ENCODE results near the gene GRAP.
"Not testable (repeated sequence)": the region's sequence is repeated elsewhere in the genome, so short reads cannot be mapped to it uniquely, and the experiment has no call there.

GRAP gene

DNA sequence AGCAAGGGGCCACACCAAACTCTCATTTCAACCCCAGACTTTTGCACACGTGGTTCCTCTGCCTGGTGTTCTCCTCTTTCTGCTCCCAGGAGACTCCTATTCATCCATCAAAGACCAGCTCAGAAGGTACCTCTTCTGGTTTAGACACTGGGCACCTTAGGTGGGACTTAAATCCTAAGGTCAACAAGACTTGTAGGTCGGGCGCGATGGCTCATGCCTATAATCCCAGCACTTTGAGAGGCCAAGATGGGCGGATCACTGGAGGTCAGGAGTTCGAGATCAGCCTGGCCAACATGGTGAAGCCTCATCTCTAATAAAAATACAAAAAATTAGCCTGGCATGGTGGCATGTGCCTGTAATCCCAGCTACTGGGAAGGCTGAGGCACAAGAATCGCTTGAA, 753 bp upstream of the GRAP start:
- H3K9me3 ChIP-seq (ENCODE audit: control insufficient read depth, insufficient read depth, low read depth, low read length); H3K36me3 ChIP-seq (ENCODE audit: control insufficient read depth in 2 of 2, insufficient read depth in 1 of 2, low read length in 2 of 2); H3K4me3 ChIP-seq (ENCODE audit: low read depth, low read length); CTCF ChIA-PET; H3K4me1 ChIP-seq (ENCODE audit: control insufficient read depth, insufficient read depth, low read length); H3K27ac ChIP-seq (ENCODE audit: extremely low read depth, low read depth, low read length); POLR2A ChIA-PET: not testable (repeated sequence)

DNA sequence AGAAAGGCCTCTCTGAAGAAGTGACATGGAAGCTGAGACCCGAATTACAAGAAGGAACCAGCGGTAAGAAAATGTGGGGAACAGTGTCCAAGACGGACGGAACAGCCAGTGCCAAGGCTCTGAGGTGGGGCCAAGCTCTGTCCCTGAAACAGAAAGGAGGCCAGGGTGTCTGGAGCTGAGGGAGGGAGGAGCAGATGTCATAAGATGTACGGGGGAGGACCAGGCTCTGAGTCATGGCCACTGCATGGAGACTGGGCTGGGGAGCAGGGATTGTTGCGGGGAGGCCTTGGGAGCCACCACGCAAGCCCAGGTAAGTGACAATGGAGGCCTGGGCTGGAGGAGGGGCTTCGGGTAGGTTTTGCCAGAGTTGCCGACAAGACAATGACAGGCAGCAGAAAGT, 2.1 kb downstream of the GRAP start:
- POLR2A ChIA-PET; H3K36me3 ChIP-seq (ENCODE audit: control insufficient read depth in 2 of 2, insufficient read depth in 1 of 2, low read length in 2 of 2): not testable (repeated sequence)

GRCh38 chr17:19043032-19043431, 3.7 kb downstream of the GRAP start:
- H3K4me1 ChIP-seq (ENCODE audit: control insufficient read depth, insufficient read depth, low read length); H3K27ac ChIP-seq (ENCODE audit: extremely low read depth, low read depth, low read length); POLR2A ChIA-PET; CTCF ChIA-PET; H3K9me3 ChIP-seq (ENCODE audit: control insufficient read depth, insufficient read depth, low read depth, low read length); H3K36me3 ChIP-seq (ENCODE audit: control insufficient read depth in 2 of 2, insufficient read depth in 1 of 2, low read length in 2 of 2); H3K4me3 ChIP-seq (ENCODE audit: low read depth, low read length): not testable (repeated sequence)

More for the DNA sequence above, 2.1 kb downstream of the GRAP start:
- CTCF ChIA-PET; H3K4me3 ChIP-seq (ENCODE audit: low read depth, low read length); H3K27ac ChIP-seq (ENCODE audit: extremely low read depth, low read depth, low read length); H3K4me1 ChIP-seq (ENCODE audit: control insufficient read depth, insufficient read depth, low read length); H3K9me3 ChIP-seq (ENCODE audit: control insufficient read depth, insufficient read depth, low read depth, low read length): not testable (repeated sequence)

DNA sequence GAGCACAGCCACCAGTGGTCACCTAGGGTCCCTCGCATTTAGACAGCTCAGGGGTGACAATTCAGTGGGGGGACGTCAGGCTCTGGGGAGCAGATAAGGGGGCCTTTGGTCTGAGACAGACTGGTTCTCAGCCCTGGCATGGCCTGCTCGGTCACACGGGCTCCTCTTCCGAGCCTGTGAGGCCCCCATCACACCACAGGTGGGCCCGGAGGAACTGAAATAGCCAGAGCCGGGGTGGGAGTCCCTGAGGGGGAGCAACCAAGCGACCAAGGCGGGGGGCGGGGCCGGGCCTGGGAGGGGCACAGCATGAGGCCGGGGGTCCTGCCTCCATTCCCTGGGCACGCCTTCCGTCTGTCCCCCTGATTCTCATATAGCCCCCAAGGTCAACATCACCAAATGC, 4.4 kb downstream of the GRAP start:
- H3K4me3 ChIP-seq (ENCODE audit: low read depth, low read length); CTCF ChIA-PET; H3K27ac ChIP-seq (ENCODE audit: extremely low read depth, low read depth, low read length); H3K36me3 ChIP-seq (ENCODE audit: control insufficient read depth in 2 of 2, insufficient read depth in 1 of 2, low read length in 2 of 2); POLR2A ChIA-PET; H3K4me1 ChIP-seq (ENCODE audit: control insufficient read depth, insufficient read depth, low read length); H3K9me3 ChIP-seq (ENCODE audit: control insufficient read depth, insufficient read depth, low read depth, low read length): not testable (repeated sequence)

DNA sequence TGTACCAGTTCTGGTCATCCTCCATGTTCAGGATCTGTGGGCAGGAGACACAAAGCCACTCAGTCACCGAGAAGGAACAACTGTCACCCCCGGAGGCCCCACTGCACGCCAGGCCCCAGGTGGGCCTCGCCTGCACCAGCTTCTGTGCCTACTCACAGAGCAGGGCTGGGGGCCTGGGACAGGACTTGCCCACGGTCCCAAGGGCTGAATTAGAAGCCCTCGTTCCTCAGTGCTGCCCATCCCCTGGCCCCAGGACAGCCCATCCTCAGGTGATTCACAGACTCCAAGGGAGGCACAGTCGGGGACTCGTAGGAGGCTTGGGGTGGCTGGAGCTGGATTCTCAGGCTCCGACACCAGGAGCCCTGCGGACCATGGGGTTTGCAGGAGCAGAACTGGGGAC, 4.9 kb downstream of the GRAP start:
- POLR2A ChIA-PET; H3K27ac ChIP-seq (ENCODE audit: extremely low read depth, low read depth, low read length): not testable (repeated sequence)

DNA sequence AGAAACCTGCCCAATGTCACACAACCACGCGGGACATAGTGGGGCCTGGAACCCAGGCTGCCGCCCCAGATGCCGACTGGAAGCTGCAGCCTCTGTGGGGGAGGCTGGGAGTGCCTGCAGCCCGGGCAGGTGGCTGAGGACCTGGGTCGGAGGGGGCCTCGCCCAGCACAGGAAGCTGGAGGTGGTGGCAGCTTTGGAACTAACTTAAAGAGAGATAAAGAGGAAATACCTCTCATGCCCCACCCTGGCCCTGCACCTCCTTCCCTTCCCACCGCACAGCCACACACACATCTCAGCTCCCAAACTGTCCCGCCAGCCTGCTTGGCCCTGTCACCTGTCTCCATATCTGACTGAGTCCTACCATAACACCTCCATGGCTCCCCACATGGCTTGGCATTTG, 6.4 kb downstream of the GRAP start:
- H3K27ac ChIP-seq (ENCODE audit: extremely low read depth, low read depth, low read length); H3K4me1 ChIP-seq (ENCODE audit: control insufficient read depth, insufficient read depth, low read length); CTCF ChIA-PET: not testable (repeated sequence)

More for the DNA sequence above, 4.9 kb downstream of the GRAP start:
- H3K4me3 ChIP-seq (ENCODE audit: low read depth, low read length); H3K9me3 ChIP-seq (ENCODE audit: control insufficient read depth, insufficient read depth, low read depth, low read length); H3K36me3 ChIP-seq (ENCODE audit: control insufficient read depth in 2 of 2, insufficient read depth in 1 of 2, low read length in 2 of 2); CTCF ChIA-PET; H3K4me1 ChIP-seq (ENCODE audit: control insufficient read depth, insufficient read depth, low read length): not testable (repeated sequence)

DNA sequence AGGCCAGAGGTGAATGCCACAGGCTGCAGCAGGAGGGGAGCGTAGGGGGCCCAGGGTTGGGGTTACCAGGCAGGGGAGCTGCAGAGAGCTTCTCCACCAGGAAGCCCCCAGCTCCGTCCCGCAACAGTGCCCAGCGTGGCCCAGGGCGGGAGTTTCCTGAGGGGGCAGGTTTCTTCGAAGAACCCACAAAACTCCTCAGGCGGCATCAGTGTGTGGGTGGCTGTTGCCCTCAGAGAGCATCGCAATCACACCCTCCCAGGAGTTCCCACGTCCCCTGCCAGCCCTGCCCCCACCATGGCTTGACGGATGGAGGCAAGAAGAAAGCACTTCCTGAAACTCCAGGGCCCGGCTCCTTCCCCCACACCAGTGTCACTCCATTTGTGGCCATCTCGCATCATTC, 8.0 kb downstream of the GRAP start:
- CTCF ChIA-PET; H3K4me3 ChIP-seq (ENCODE audit: low read depth, low read length); H3K9me3 ChIP-seq (ENCODE audit: control insufficient read depth, insufficient read depth, low read depth, low read length); H3K27ac ChIP-seq (ENCODE audit: extremely low read depth, low read depth, low read length); POLR2A ChIA-PET; H3K4me1 ChIP-seq (ENCODE audit: control insufficient read depth, insufficient read depth, low read length); H3K36me3 ChIP-seq (ENCODE audit: control insufficient read depth in 2 of 2, insufficient read depth in 1 of 2, low read length in 2 of 2): not testable (repeated sequence)

More for the DNA sequence above, 6.4 kb downstream of the GRAP start:
- H3K36me3 ChIP-seq (ENCODE audit: control insufficient read depth in 2 of 2, insufficient read depth in 1 of 2, low read length in 2 of 2); H3K9me3 ChIP-seq (ENCODE audit: control insufficient read depth, insufficient read depth, low read depth, low read length); POLR2A ChIA-PET; H3K4me3 ChIP-seq (ENCODE audit: low read depth, low read length): not testable (repeated sequence)

DNA sequence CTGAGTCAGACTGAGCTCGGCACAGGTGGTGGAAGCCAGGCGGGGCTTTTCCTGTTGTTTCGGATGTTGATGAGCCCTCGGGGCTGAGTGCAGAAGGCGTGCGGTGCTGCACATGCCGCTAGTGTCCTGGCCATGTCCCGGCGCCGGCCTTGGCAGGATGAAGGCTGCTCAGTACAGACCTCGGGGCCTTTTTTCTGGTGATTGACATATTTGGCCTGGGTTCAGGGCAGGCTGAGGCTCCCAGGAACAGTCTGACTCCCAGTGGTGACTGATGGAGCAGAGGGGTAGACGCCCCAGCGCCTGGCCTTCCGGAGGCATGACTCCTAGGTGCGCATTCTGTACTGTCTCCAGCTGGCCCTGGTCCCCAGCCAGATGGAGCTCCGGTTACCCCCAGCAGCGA, 8.8 kb downstream of the GRAP start:
- H3K27ac ChIP-seq (ENCODE audit: extremely low read depth, low read depth, low read length); H3K4me1 ChIP-seq (ENCODE audit: control insufficient read depth, insufficient read depth, low read length); H3K9me3 ChIP-seq (ENCODE audit: control insufficient read depth, insufficient read depth, low read depth, low read length); H3K4me3 ChIP-seq (ENCODE audit: low read depth, low read length); POLR2A ChIA-PET; H3K36me3 ChIP-seq (ENCODE audit: control insufficient read depth in 2 of 2, insufficient read depth in 1 of 2, low read length in 2 of 2); CTCF ChIA-PET: not testable (repeated sequence)

- H3K36me3 ChIP-seq (ENCODE audit: control insufficient read depth in 2 of 2, insufficient read depth in 1 of 2, low read length in 2 of 2); H3K9me3 ChIP-seq (ENCODE audit: control insufficient read depth, insufficient read depth, low read depth, low read length); H3K4me1 ChIP-seq (ENCODE audit: control insufficient read depth, insufficient read depth, low read length); POLR2A ChIA-PET; CTCF ChIA-PET; H3K4me3 ChIP-seq (ENCODE audit: low read depth, low read length); H3K27ac ChIP-seq (ENCODE audit: extremely low read depth, low read depth, low read length): not testable (repeated sequence)
These were observed 9.2 kb downstream of the GRAP start for GRCh38 chr17:19037547-19037946.

DNA sequence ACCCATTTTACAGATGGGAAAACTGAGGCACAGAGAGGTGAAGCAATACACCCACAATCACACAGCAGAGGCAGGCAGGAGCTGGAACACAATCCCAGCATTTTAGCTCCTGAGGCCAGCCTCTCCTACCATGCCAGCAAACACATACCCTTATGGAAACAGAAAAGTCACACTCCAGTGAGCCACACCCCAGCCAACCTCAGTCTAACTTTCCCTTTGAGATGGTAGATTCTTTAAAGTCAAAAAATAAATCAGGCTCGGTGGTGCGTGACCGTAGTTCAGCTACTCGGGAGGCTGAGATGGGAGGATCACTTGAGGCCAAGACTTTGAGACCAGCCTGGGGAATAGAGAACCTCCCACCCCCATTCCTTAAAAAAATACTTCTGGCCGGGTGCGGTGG, 10.6 kb downstream of the GRAP start:
- H3K27ac ChIP-seq (ENCODE audit: extremely low read depth, low read depth, low read length); H3K4me3 ChIP-seq (ENCODE audit: low read depth, low read length); H3K4me1 ChIP-seq (ENCODE audit: control insufficient read depth, insufficient read depth, low read length); POLR2A ChIA-PET; H3K9me3 ChIP-seq (ENCODE audit: control insufficient read depth, insufficient read depth, low read depth, low read length); CTCF ChIA-PET; H3K36me3 ChIP-seq (ENCODE audit: control insufficient read depth in 2 of 2, insufficient read depth in 1 of 2, low read length in 2 of 2): not testable (repeated sequence)

DNA sequence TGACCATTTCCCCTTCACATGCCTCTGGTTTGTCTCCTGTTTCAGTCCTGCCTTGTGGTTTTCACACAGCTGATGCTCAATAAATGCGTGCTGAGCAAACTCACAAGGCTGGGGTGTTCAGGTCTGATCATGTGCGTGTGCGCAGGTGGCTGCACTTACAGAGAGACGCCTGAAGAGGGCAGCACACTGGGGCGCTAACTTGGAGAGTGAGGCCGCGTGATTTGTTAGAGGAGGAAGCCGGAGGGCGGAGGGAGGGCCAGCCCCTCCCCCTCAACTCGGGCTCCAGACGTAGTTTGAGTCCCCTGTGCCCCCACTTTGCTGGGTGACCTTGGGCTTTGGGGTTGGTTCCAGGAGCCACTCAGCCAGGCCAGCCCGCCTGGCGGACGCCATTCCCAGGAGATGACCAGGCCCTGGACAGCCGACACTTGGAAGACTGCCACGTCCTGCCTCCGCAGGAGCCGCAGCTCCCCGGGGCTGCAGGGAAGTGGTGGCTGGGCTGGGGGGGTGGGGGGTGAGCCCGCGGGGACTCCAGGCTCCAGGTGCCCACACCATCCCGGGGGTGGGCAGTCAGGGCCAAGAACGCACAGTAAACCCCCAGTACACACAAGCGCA, 14.3 kb downstream of the GRAP start:
- H3K27ac ChIP-seq (ENCODE audit: extremely low read depth, low read depth, low read length); POLR2A ChIA-PET; H3K4me1 ChIP-seq (ENCODE audit: control insufficient read depth, insufficient read depth, low read length); H3K36me3 ChIP-seq (ENCODE audit: control insufficient read depth in 2 of 2, insufficient read depth in 1 of 2, low read length in 2 of 2); H3K4me3 ChIP-seq (ENCODE audit: low read depth, low read length); CTCF ChIA-PET; H3K9me3 ChIP-seq (ENCODE audit: control insufficient read depth, insufficient read depth, low read depth, low read length): not testable (repeated sequence)

GRCh38 chr17:19031729-19032128, 15.0 kb downstream of the GRAP start:
- H3K4me3 ChIP-seq (ENCODE audit: low read depth, low read length); H3K27ac ChIP-seq (ENCODE audit: extremely low read depth, low read depth, low read length); H3K36me3 ChIP-seq (ENCODE audit: control insufficient read depth in 2 of 2, insufficient read depth in 1 of 2, low read length in 2 of 2); H3K4me1 ChIP-seq (ENCODE audit: control insufficient read depth, insufficient read depth, low read length); POLR2A ChIA-PET; CTCF ChIA-PET; H3K9me3 ChIP-seq (ENCODE audit: control insufficient read depth, insufficient read depth, low read depth, low read length): not testable (repeated sequence)

Measured in HEK293 (cell line).